A673 (cell line): Measurements from ENCODE around the gene RGS13. TPM values are rescaled to one million over a fixed set of nuclear protein-coding genes. Genes with fewer than 3 reads are reported as not detected.

Experiments
- BruUV-seq: library from RNA; stranded (reverse); fragments of 400-500 nt; replicated peaks from 2 replicates; lab custom pipeline; 2021; lab: Mats Ljungman, UMichigan
- CTCF ChIA-PET: fragments of 300-600 bp; sonication (Branson Sonifier 250); formaldehyde crosslinking; loops from one replicate; lab custom pipeline; 2022; ENCODE audit warnings: antibody characterized with exemption; lab: Charles Lee
- POLR2A ChIA-PET: fragments of 300-600 bp; sonication (Branson Sonifier 250); formaldehyde crosslinking; loops from one replicate; lab custom pipeline; 2022; ENCODE audit warnings: antibody characterized with exemption; ENCODE audit not compliant: low non-redundant PET; lab: Charles Lee
- DNase-seq: peaks from one replicate; pipeline ENCODE4 v3.0.0-alpha.2; 2015; ENCODE audit warnings: low spot score
- H3K27ac ChIP-seq: fragments of 200-600 bp; sonication (generic); 2 replicates; pipeline ENCODE4 v1.5.1; 2016; ENCODE audit warnings: mixed run types, low read depth, mild to moderate bottlenecking, mixed read lengths, antibody characterized with exemption, low read length; ENCODE audit not compliant: poor library complexity, severe bottlenecking
- H3K27me3 ChIP-seq: fragments of 200-600 bp; sonication (generic); replicated peaks from 2 replicates; pipeline ENCODE4 v1.6.1; 2017; ENCODE audit warnings: mixed run types, low read depth, mild to moderate bottlenecking, mixed read lengths, antibody characterized with exemption, low read length; ENCODE audit not compliant: insufficient read depth, poor library complexity
- H3K36me3 ChIP-seq: fragments of 200-600 bp; sonication (generic); 2 replicates; pipeline ENCODE4 v1.6.1; 2016; ENCODE audit warnings: mixed run types, mild to moderate bottlenecking, mixed read lengths, antibody characterized with exemption, low read length; ENCODE audit not compliant: insufficient read depth, poor library complexity, severe bottlenecking
- H3K4me1 ChIP-seq: fragments of 200-600 bp; sonication (generic); 2 replicates; pipeline ENCODE4 v1.6.1; 2017; ENCODE audit warnings: mixed run types, mild to moderate bottlenecking, mixed read lengths, antibody characterized with exemption, low read length; ENCODE audit not compliant: insufficient read depth, poor library complexity, severe bottlenecking
- H3K4me3 ChIP-seq: fragments of 200-600 bp; sonication (generic); 2 replicates; pipeline ENCODE4 v1.5.1; 2016; ENCODE audit warnings: low read depth, mixed run types, mild to moderate bottlenecking, mixed read lengths, low read length; ENCODE audit not compliant: poor library complexity, severe bottlenecking
- H3K9me3 ChIP-seq: fragments of 200-600 bp; sonication (generic); 2 replicates; pipeline ENCODE4 v1.6.1; 2016; ENCODE audit warnings: mixed run types, low read depth, mild to moderate bottlenecking, mixed read lengths, antibody characterized with exemption, low read length; ENCODE audit not compliant: poor library complexity, severe bottlenecking
- EZH2 ChIP-seq: fragments of 200-600 bp; sonication (generic); IDR thresholded peaks from 2 replicates; pipeline ENCODE4 v1.6.1; 2017; ENCODE audit warnings: borderline replicate concordance, low read depth, mild to moderate bottlenecking, mixed read lengths, antibody characterized with exemption, low read length; ENCODE audit not compliant: poor library complexity, severe bottlenecking
- intact Hi-C: fragments of 100-400 bp; cut with micrococcal nuclease; formaldehyde crosslinking; loops from one replicate; pipeline ENCODE4 v1.10.0; 2022; ENCODE audit not compliant: unreplicated experiment
- total RNA-seq: library from RNA; stranded (reverse); gene quantifications from 2 replicates; pipeline ENCODE4 v1.2.3, GENCODE V29; 2021
- TF ChIP-seq, protein P1 (sequence below): fragments of 300-800, 200-600 bp; sonication (generic); conservative IDR thresholded peaks from 2 replicates; pipeline ENCODE4 v1.5.1; 2017; ENCODE audit warnings: low read depth, mild to moderate bottlenecking, antibody characterized with exemption, low read length, moderate library complexity, mixed read lengths

Gene RGS13
- total RNA-seq, 1 experiment from 2014 or later = not detected

DNA sequence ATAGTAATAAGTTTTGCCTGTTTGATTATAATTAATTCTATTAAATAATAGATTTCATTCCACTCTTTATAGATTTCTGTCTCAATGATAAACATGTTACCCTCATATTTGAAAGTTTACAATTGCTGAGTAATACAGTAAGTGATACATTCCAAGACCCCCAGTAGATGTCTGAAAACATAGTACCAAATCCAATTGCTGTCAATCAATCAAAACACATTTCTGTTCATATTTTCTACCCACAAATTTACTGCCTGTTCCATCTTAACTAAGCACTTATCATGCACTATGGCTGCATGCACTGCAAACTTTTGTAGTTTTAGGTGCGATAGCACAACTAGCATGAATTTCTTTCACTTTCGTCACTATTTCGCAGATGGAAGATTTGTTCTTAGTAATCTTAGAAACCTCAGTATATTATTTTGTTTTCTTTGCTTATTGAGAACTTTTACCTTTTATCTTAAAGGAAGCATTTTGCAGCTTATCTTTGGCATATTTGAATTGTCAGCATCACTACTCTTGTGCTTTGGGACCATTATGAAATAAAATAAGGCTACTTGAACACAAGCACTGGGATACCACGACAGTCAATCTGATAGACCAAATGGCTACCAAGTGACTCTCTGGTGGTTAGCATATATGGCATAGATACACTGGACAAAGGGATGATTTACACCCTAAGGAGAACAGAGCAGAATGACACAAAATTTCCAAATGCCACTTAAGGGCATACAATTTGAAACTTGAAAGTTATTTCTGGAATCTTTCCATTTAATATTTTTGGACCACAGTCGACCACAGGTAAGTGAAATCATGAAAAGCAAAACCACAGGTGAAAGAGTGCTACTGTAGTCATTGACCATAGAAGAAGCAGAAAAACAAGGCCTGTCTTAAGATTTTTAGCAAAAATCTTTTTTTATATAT, 67.6 kb downstream of the RGS13 start:
- no peak overlapping the region for H3K4me3 ChIP-seq
- ChIA-PET POLR2A (no interaction called here), CTCF (no interaction called here)
- intact Hi-C loops = loop anchor here (5.0 kb wide), 1 partner anchor 104 kb away; the partner anchor contains the start of gene RGS2
- H3K4me1 ChIP-seq = peaks cover 23% of the 10 kb centered on the region
- no peaks in the 10 kb centered on the region for H3K36me3 ChIP-seq
- no peaks in the 10 kb centered on the region for H3K27me3 ChIP-seq
- TF ChIP-seq, protein P1, sequence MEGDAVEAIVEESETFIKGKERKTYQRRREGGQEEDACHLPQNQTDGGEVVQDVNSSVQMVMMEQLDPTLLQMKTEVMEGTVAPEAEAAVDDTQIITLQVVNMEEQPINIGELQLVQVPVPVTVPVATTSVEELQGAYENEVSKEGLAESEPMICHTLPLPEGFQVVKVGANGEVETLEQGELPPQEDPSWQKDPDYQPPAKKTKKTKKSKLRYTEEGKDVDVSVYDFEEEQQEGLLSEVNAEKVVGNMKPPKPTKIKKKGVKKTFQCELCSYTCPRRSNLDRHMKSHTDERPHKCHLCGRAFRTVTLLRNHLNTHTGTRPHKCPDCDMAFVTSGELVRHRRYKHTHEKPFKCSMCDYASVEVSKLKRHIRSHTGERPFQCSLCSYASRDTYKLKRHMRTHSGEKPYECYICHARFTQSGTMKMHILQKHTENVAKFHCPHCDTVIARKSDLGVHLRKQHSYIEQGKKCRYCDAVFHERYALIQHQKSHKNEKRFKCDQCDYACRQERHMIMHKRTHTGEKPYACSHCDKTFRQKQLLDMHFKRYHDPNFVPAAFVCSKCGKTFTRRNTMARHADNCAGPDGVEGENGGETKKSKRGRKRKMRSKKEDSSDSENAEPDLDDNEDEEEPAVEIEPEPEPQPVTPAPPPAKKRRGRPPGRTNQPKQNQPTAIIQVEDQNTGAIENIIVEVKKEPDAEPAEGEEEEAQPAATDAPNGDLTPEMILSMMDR = no peak
- TF ChIP-seq EZH2 = no peak
- DNase-seq = no peak
- no peak overlapping the region for H3K27ac ChIP-seq
- H3K9me3 ChIP-seq = no peaks in the 10 kb centered on the region
- no TSS peak for BruUV-seq

DNA sequence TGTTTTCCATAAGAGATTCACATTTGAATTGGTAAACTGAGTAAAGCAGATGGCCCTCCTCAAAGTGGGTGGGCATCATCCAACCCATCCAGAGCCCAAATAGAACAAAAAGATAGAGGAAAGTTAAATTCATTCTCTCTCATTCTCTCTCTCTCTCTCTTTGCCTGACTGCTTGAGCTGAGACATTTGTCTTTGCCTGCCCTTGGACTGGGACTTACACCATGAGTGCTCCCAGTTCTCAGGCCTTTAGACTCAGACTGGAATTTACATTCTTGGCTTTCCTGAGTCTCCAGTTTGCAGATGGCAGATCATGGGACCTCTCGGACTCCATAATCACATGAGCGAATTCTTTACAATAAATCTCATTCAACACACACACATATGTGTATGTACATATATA, 69.6 kb downstream of the RGS13 start:
- DNase-seq = no peak
- Histone ChIP-seq H3K4me3 (no peak overlapping the region), H3K27ac (no peak overlapping the region), H3K4me1 (peaks cover 20% of the 10 kb centered on the region), H3K9me3 (no peaks in the 10 kb centered on the region), H3K36me3 (no peaks in the 10 kb centered on the region), H3K27me3 (no peaks in the 10 kb centered on the region)
- ChIA-PET CTCF (no interaction called here), POLR2A (no interaction called here)
- no TSS peak for BruUV-seq
- intact Hi-C loops = no loop called here
- TF ChIP-seq, protein P1 = no peak
- no peak for TF ChIP-seq EZH2

GRCh38 chr1:192706936-192707335, 71.0 kb downstream of the RGS13 start:
- ChIA-PET CTCF (interaction anchor here (0.6 kb wide), 1 partner anchor 23 kb away, joined by 3 read pairs; no protein-coding TSS in a partner anchor), POLR2A (no interaction called here)
- intact Hi-C loops = no loop called here
- peaks cover 6% of the 10 kb centered on the region for H3K4me1 ChIP-seq
- TF ChIP-seq EZH2 = no peak
- TF ChIP-seq, protein P1 = no peak
- no TSS peak for BruUV-seq
- no peaks in the 10 kb centered on the region for H3K27me3 ChIP-seq
- no peak overlapping the region for H3K27ac ChIP-seq
- H3K36me3 ChIP-seq = no peaks in the 10 kb centered on the region
- DNase-seq = no peak
- H3K4me3 ChIP-seq = no peak overlapping the region
- no peaks in the 10 kb centered on the region for H3K9me3 ChIP-seq
